ENCODE data around the gene GJA3.

DNA sequence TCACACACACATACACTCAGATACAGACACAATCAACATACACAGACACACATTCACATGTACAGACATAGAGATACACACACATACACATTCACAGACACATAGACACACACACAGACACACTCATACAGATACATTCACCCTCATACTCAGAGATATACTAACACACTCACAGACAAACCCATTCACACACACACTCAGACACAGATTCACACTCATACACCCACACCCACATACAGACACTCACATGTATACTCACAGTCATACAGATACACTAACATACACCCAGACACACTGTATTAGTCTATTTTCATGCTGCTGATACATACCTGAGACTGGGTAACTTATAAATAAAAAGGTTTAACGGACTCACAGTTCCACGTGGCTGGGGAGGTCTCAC is 30.8 kb downstream of the GJA3 start:
- TF ChIP-seq, protein P1, sequence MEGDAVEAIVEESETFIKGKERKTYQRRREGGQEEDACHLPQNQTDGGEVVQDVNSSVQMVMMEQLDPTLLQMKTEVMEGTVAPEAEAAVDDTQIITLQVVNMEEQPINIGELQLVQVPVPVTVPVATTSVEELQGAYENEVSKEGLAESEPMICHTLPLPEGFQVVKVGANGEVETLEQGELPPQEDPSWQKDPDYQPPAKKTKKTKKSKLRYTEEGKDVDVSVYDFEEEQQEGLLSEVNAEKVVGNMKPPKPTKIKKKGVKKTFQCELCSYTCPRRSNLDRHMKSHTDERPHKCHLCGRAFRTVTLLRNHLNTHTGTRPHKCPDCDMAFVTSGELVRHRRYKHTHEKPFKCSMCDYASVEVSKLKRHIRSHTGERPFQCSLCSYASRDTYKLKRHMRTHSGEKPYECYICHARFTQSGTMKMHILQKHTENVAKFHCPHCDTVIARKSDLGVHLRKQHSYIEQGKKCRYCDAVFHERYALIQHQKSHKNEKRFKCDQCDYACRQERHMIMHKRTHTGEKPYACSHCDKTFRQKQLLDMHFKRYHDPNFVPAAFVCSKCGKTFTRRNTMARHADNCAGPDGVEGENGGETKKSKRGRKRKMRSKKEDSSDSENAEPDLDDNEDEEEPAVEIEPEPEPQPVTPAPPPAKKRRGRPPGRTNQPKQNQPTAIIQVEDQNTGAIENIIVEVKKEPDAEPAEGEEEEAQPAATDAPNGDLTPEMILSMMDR (IDR thresholded peaks at IDR 0.05; ENCODE audit: low read length): no peak
- no peak for TF ChIP-seq EZH2 (IDR thresholded peaks at IDR 0.05; ENCODE audit: borderline replicate concordance, low read length)

All from OCI-LY1 (cell line).